ENCODE results near the gene BABAM2. TPM values are rescaled to one million over a fixed set of nuclear protein-coding genes. Genes with fewer than 3 reads are reported as not detected.

BABAM2 gene
- total RNA-seq, 1 experiment from 2014 or later: 27.1 TPM

DNA sequence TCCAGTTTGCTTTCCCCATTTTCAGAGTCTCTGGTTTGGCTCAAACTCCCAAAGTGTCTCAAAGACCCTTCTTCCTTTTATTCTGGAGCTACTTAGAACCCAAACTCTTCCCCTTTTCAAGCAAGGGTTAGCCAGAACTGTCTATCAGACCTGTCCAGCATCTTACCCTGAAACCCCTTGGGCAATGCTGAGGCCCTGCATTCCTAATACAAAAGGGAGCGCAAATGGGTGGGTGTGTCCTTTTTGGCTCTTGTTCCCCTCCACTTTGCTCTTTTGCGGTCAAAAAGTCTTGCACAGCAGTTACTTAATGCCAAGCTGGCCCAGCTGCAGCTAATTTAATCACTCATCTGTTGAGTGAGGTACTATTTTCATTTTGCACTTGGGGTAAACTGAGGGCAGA lies 270.9 kb downstream of the BABAM2 start:
- no peaks in the 10 kb centered on the region for H3K9me3 ChIP-seq (ENCODE audit: control insufficient read depth, low read depth, low read length)
- H2AFZ ChIP-seq (ENCODE audit: low read length): no peak overlapping the region
- no CpG with 5 or more reads among the region's 2 CpGs for WGBS (ENCODE audit: extremely low coverage, insufficient read length, low lambda C conversion rate)
- DNase-seq: no peak
- no peak overlapping the region for H3K23ac ChIP-seq (ENCODE audit: insufficient read length, low read depth, low read length)
- Mint-ChIP-seq H3K27ac (no peak overlapping the region), H3K9me3 (peaks cover 0 to 4% of the 10 kb centered on the region in 2 experiments; a peak in 1 of 5 replicates), H3K4me3 (no peak overlapping the region), H3K27me3 (ENCODE audit: low read depth) (no peaks in the 10 kb centered on the region), H3K4me1 (no peaks in the 10 kb centered on the region), H3K36me3 (ENCODE audit: insufficient read depth in 1 of 3, low read depth in 3 of 3) (no peaks in the 10 kb centered on the region)
- H2BK120ac ChIP-seq (ENCODE audit: low read depth, low read length, poor library complexity, severe bottlenecking): no peak overlapping the region
- H3K18ac ChIP-seq (ENCODE audit: insufficient read length, low read depth, low read length): no peak overlapping the region
- no peaks in the 10 kb centered on the region for H3K79me2 ChIP-seq (ENCODE audit: insufficient read depth, low read length)
- no peak overlapping the region for H4K8ac ChIP-seq (replicated peaks; ENCODE audit: insufficient read length, low read depth, low read length)
- H2BK5ac ChIP-seq (ENCODE audit: insufficient read length, low read length): no peak overlapping the region
- no peak overlapping the region for H2BK20ac ChIP-seq (ENCODE audit: low read depth, low read length, poor library complexity, severe bottlenecking)
- no peaks in the 10 kb centered on the region for H3K27me3 ChIP-seq (ENCODE audit: insufficient read depth, low read length)
- no peaks in the 10 kb centered on the region for H3K23me2 ChIP-seq (ENCODE audit: insufficient read length, low read depth, low read length, poor library complexity, severe bottlenecking)
- H3K79me1 ChIP-seq (ENCODE audit: insufficient read depth, low read depth, low read length, poor library complexity, severe bottlenecking): no peaks in the 10 kb centered on the region
- no peak overlapping the region for H3K4ac ChIP-seq (ENCODE audit: low read depth, low read length)
- no peak overlapping the region for H3K27ac ChIP-seq (ENCODE audit: insufficient read length, low read depth, low read length)
- no peak overlapping the region for H3K4me2 ChIP-seq (ENCODE audit: insufficient read depth, insufficient read length, low read length)
- no peak overlapping the region for H2BK15ac ChIP-seq (ENCODE audit: low read depth, low read length)
- no peak for TF ChIP-seq CTCF (conservative IDR thresholded peaks at IDR 0.05)
- H4K5ac ChIP-seq (ENCODE audit: insufficient read length, low read depth, low read length): no peak overlapping the region
- peaks cover 2% of the 10 kb centered on the region for H4K20me1 ChIP-seq (ENCODE audit: control insufficient read depth, insufficient read depth, insufficient read length)
- H3T11ph ChIP-seq (ENCODE audit: low read length): no peak overlapping the region
- no peak overlapping the region for H2AK5ac ChIP-seq (ENCODE audit: insufficient read length, low read length)
- no peaks in the 10 kb centered on the region for H3K4me1 ChIP-seq (ENCODE audit: insufficient read depth, low read length)
- H3K14ac ChIP-seq (ENCODE audit: insufficient read depth, low read length): no peak overlapping the region
- no peak overlapping the region for H3K56ac ChIP-seq (ENCODE audit: insufficient read length, low read depth, low read length)
- no peak overlapping the region for H2BK12ac ChIP-seq (ENCODE audit: insufficient read length, low read depth, low read length)
- H4K91ac ChIP-seq (ENCODE audit: insufficient read length, low read depth, low read length): no peak overlapping the region
- H3K9ac ChIP-seq (ENCODE audit: extremely low read depth, insufficient read length, low read length): no peak overlapping the region

All from H9 (cell line).